ENCODE data around the gene KLHL17. TPM values are rescaled to one million over a fixed set of nuclear protein-coding genes. Genes with fewer than 3 reads are reported as not detected.
"Not testable (repeated sequence)": the region's sequence is repeated elsewhere in the genome, so short reads cannot be mapped to it uniquely, and the experiment has no call there.

Gene KLHL17
- total RNA-seq, 1 donor from 2014 or later, result 4.5 TPM

- Histone ChIP-seq H3K36me3 (ENCODE audit: control insufficient read depth, insufficient read depth, low read length) (no peaks in the 10 kb centered on the region), H3K4me3 (ENCODE audit: low read depth, low read length) (no peak overlapping the region), H3K27me3 (ENCODE audit: control insufficient read depth, insufficient read depth, low read length) (peaks cover 2% of the 10 kb centered on the region)
- no peak for TF ChIP-seq CTCF (IDR thresholded peaks at IDR 0.05; ENCODE audit: insufficient read depth, low read length, severe bottlenecking)
- FAIRE-seq (no peak), DNase-seq (ENCODE audit: low read depth) (no peak)
Measured at GRCh38 chr1:1004420-1004779, 44.0 kb downstream of the KLHL17 start.

- H3K27me3 ChIP-seq (ENCODE audit: control insufficient read depth, insufficient read depth, low read length), result peaks cover 2% of the 10 kb centered on the region
- no peak for FAIRE-seq
Measured at GRCh38 chr1:1004780-1005697, 44.7 kb downstream of the KLHL17 start.

GRCh38 chr1:1005774-1006304, 45.5 kb downstream of the KLHL17 start:
- Histone ChIP-seq H3K36me3 (ENCODE audit: control insufficient read depth, insufficient read depth, low read length) (no peaks in the 10 kb centered on the region), H3K27me3 (ENCODE audit: control insufficient read depth, insufficient read depth, low read length) (peaks cover 2% of the 10 kb centered on the region), H3K4me3 (ENCODE audit: low read depth, low read length) (no peak overlapping the region)
- no peak for TF ChIP-seq CTCF (IDR thresholded peaks at IDR 0.05; ENCODE audit: insufficient read depth, low read length, severe bottlenecking)
- FAIRE-seq (no peak), DNase-seq (ENCODE audit: low read depth) (no peak)

More at GRCh38 chr1:1004780-1005697, 44.7 kb downstream of the KLHL17 start:
- no peaks in the 10 kb centered on the region for H3K36me3 ChIP-seq (ENCODE audit: control insufficient read depth, insufficient read depth, low read length)
- DNase-seq (ENCODE audit: low read depth), result no peak
- H3K4me3 ChIP-seq (ENCODE audit: low read depth, low read length), result no peak overlapping the region
- TF ChIP-seq CTCF (IDR thresholded peaks at IDR 0.05; ENCODE audit: insufficient read depth, low read length, severe bottlenecking), result no peak

GRCh38 chr1:1006305-1007159, 46.1 kb downstream of the KLHL17 start:
- H3K4me3 ChIP-seq (ENCODE audit: low read depth, low read length), result no peak overlapping the region
- H3K27me3 ChIP-seq (ENCODE audit: control insufficient read depth, insufficient read depth, low read length), result peaks cover 2% of the 10 kb centered on the region
- H3K36me3 ChIP-seq (ENCODE audit: control insufficient read depth, insufficient read depth, low read length), result no peaks in the 10 kb centered on the region
- FAIRE-seq, result no peak
- DNase-seq (ENCODE audit: low read depth), result peak; percentile 40
- no peak for TF ChIP-seq CTCF (IDR thresholded peaks at IDR 0.05; ENCODE audit: insufficient read depth, low read length, severe bottlenecking)

GRCh38 chr1:1010131-1010530, 49.7 kb downstream of the KLHL17 start:
- not testable (repeated sequence) for FAIRE-seq; DNase-seq (ENCODE audit: low read depth); H3K27me3 ChIP-seq (ENCODE audit: control insufficient read depth, insufficient read depth, low read length)

More at GRCh38 chr1:1010131-1010530, 49.7 kb downstream of the KLHL17 start:
- not testable (repeated sequence) for H3K36me3 ChIP-seq (ENCODE audit: control insufficient read depth, insufficient read depth, low read length); H3K4me3 ChIP-seq (ENCODE audit: low read depth, low read length)
